Activated CD4-positive, alpha-beta memory T cell treated with anti-CD3 and anti-CD28 coated beads, Interleukin-2, amount 10 ng/mL, durations not matched to agents 7 days and 5 days (primary cell): ENCODE data around the gene ATP8B3. TPM values are rescaled to one million over a fixed set of nuclear protein-coding genes. Genes with fewer than 3 reads are reported as not detected.
"Not testable (repeated sequence)": the region's sequence is repeated elsewhere in the genome, so short reads cannot be mapped to it uniquely, and the experiment has no call there.

Source experiments
- CTCF ChIA-PET: fragments of 350-600 bp; sonication (Branson Sonifier 250); formaldehyde crosslinking; loops from one replicate; lab custom pipeline; 2021; ENCODE audit warnings: antibody characterized with exemption, inconsistent platforms; lab: Charles Lee
- POLR2A ChIA-PET: fragments of 350-600 bp; sonication (Branson Sonifier 250); formaldehyde crosslinking; loops from one replicate; lab custom pipeline; 2021; ENCODE audit warnings: antibody characterized with exemption; lab: Charles Lee
- DNase-seq: peaks from one replicate; pipeline ENCODE4 v3.0.0-alpha.2; 2020
- H3K27ac Mint-ChIP-seq: one replicate; pipeline ENCODE4 v1.8.0; 2021; ENCODE audit warnings: mild to moderate bottlenecking, mixed read lengths
- H3K27me3 Mint-ChIP-seq: one replicate; pipeline ENCODE4 v1.8.0; 2021; ENCODE audit warnings: mixed read lengths
- H3K36me3 Mint-ChIP-seq: one replicate; pipeline ENCODE4 v1.8.0; 2021; ENCODE audit warnings: low read depth, mixed read lengths
- H3K4me1 Mint-ChIP-seq: one replicate; pipeline ENCODE4 v1.8.0; 2021; ENCODE audit warnings: mixed read lengths
- H3K4me3 Mint-ChIP-seq: one replicate; pipeline ENCODE4 v1.8.0; 2021; ENCODE audit warnings: mild to moderate bottlenecking, mixed read lengths
- H3K9me3 Mint-ChIP-seq: one replicate; pipeline ENCODE4 v1.8.0; 2021; ENCODE audit warnings: mixed read lengths
- total RNA-seq, 2 experiments: library from RNA; stranded (reverse); gene quantifications; one replicate each; pipeline ENCODE4 v1.2.3, GENCODE V29; 2021

Gene ATP8B3
- total RNA-seq, 2 experiments from 2014 or later: 22.5 to 23.3 TPM

GRCh38 chr19:1807030-1807694 lies 4.9 kb downstream of the ATP8B3 start:
- Mint-ChIP-seq H3K36me3 (peaks cover 9% of the 10 kb centered on the region), H3K27ac (no peak overlapping the region), H3K4me1 (peaks cover 11% of the 10 kb centered on the region), H3K27me3 (no peaks in the 10 kb centered on the region), H3K9me3 (no peaks in the 10 kb centered on the region), H3K4me3 (no peak overlapping the region)
- no peak for DNase-seq
- CTCF ChIA-PET: no interaction called here
- POLR2A ChIA-PET: no interaction called here

- Mint-ChIP-seq H3K36me3 (peaks cover 9% of the 10 kb centered on the region), H3K9me3 (no peaks in the 10 kb centered on the region), H3K4me3 (no peak overlapping the region), H3K27me3 (no peaks in the 10 kb centered on the region), H3K27ac (no peak overlapping the region), H3K4me1 (peaks cover 8% of the 10 kb centered on the region)
- no peak for DNase-seq
- ChIA-PET POLR2A (no interaction called here), CTCF (no interaction called here)
Observed at GRCh38 chr19:1806184-1807029, 5.7 kb downstream of the ATP8B3 start.

GRCh38 chr19:1805401-1806183 lies 6.5 kb downstream of the ATP8B3 start:
- Mint-ChIP-seq H3K4me3 (no peak overlapping the region), H3K9me3 (no peaks in the 10 kb centered on the region), H3K36me3 (peaks cover 9% of the 10 kb centered on the region), H3K27ac (no peak overlapping the region), H3K4me1 (peaks cover 2% of the 10 kb centered on the region), H3K27me3 (no peaks in the 10 kb centered on the region)
- CTCF ChIA-PET: interaction anchor here (1.1 kb wide), 1 partner anchor 21 kb away, joined by 3 read pairs; no protein-coding TSS in a partner anchor
- no peak for DNase-seq
- POLR2A ChIA-PET: no interaction called here

- Mint-ChIP-seq H3K27ac (no peak overlapping the region), H3K27me3 (no peaks in the 10 kb centered on the region), H3K9me3 (no peaks in the 10 kb centered on the region), H3K36me3 (peaks cover 13% of the 10 kb centered on the region), H3K4me1 (no peaks in the 10 kb centered on the region), H3K4me3 (no peak overlapping the region)
- no peak for DNase-seq
- ChIA-PET POLR2A (no interaction called here), CTCF (interaction anchor here (1.1 kb wide), 1 partner anchor 21 kb away, joined by 3 read pairs; no protein-coding TSS in a partner anchor)
Observed at GRCh38 chr19:1804858-1805257, 7.2 kb downstream of the ATP8B3 start.

- H3K27me3 Mint-ChIP-seq: peaks cover 4% of the 10 kb centered on the region
- DNase-seq: no peak
- H3K36me3 Mint-ChIP-seq: peaks cover 16% of the 10 kb centered on the region
- ChIA-PET POLR2A (no interaction called here), CTCF (no interaction called here)
- no peaks in the 10 kb centered on the region for H3K9me3 Mint-ChIP-seq
- H3K4me3 Mint-ChIP-seq: no peak overlapping the region
- no peak overlapping the region for H3K27ac Mint-ChIP-seq
- peaks cover 3% of the 10 kb centered on the region for H3K4me1 Mint-ChIP-seq
Observed at GRCh38 chr19:1799695-1800342, 12.3 kb downstream of the ATP8B3 start.

- POLR2A ChIA-PET: interaction anchor here (0.7 kb wide), 1 partner anchor 12 kb away, joined by 3 read pairs; no protein-coding TSS in a partner anchor
- H3K27me3 Mint-ChIP-seq: not testable (repeated sequence)
Observed at GRCh38 chr19:1797313-1797712, 14.8 kb downstream of the ATP8B3 start.

GRCh38 chr19:1796395-1797142 lies 15.5 kb downstream of the ATP8B3 start:
- CTCF ChIA-PET: interaction anchor here (1.0 to 2.1 kb wide), 2 partner anchors 29 to 42 kb away, joined by 4 to 8 read pairs; no protein-coding TSS in a partner anchor
- no peak for DNase-seq
- H3K27ac Mint-ChIP-seq: no peak overlapping the region
- H3K27me3 Mint-ChIP-seq: peaks cover 4% of the 10 kb centered on the region
- no peak overlapping the region for H3K4me3 Mint-ChIP-seq
- POLR2A ChIA-PET: no interaction called here
- H3K4me1 Mint-ChIP-seq: peaks cover 8% of the 10 kb centered on the region
- peaks cover 6% of the 10 kb centered on the region for H3K36me3 Mint-ChIP-seq
- H3K9me3 Mint-ChIP-seq: no peaks in the 10 kb centered on the region

More at GRCh38 chr19:1797313-1797712, 14.8 kb downstream of the ATP8B3 start:
- not testable (repeated sequence) for H3K4me1 Mint-ChIP-seq, DNase-seq, H3K27ac Mint-ChIP-seq, H3K4me3 Mint-ChIP-seq, H3K9me3 Mint-ChIP-seq, H3K36me3 Mint-ChIP-seq
- CTCF ChIA-PET: interaction anchor here (2.1 kb wide), 1 partner anchor 28 kb away, joined by 8 read pairs; no protein-coding TSS in a partner anchor

- Mint-ChIP-seq H3K27ac (no peak overlapping the region), H3K4me1 (peaks cover 8% of the 10 kb centered on the region), H3K36me3 (no peaks in the 10 kb centered on the region), H3K27me3 (peaks cover 4% of the 10 kb centered on the region), H3K9me3 (no peaks in the 10 kb centered on the region), H3K4me3 (no peak overlapping the region)
- ChIA-PET POLR2A (no interaction called here), CTCF (interaction anchor here (1.0 to 3.0 kb wide), 6 partner anchors 13 to 248 kb away, joined by 3 to 14 read pairs (median 6); no protein-coding TSS in a partner anchor)
- DNase-seq: no peak
Observed at GRCh38 chr19:1794424-1795172, 17.5 kb downstream of the ATP8B3 start.

GRCh38 chr19:1791879-1792278 lies 20.2 kb downstream of the ATP8B3 start:
- ChIA-PET CTCF (interaction anchor here (1.3 to 2.2 kb wide), 2 partner anchors 27 to 34 kb away, joined by 4 read pairs; no protein-coding TSS in a partner anchor), POLR2A (no interaction called here)
- Mint-ChIP-seq H3K27me3 (peaks cover 4% of the 10 kb centered on the region), H3K4me3 (no peak overlapping the region), H3K9me3 (no peaks in the 10 kb centered on the region), H3K4me1 (peaks cover 8% of the 10 kb centered on the region), H3K36me3 (no peaks in the 10 kb centered on the region), H3K27ac (no peak overlapping the region)
- DNase-seq: no peak

- peaks cover 5% of the 10 kb centered on the region for H3K4me1 Mint-ChIP-seq
- H3K36me3 Mint-ChIP-seq: no peaks in the 10 kb centered on the region
- ChIA-PET CTCF (no interaction called here), POLR2A (no interaction called here)
- no peaks in the 10 kb centered on the region for H3K9me3 Mint-ChIP-seq
- H3K27ac Mint-ChIP-seq: no peak overlapping the region
- H3K4me3 Mint-ChIP-seq: no peak overlapping the region
- no peak for DNase-seq
- no peaks in the 10 kb centered on the region for H3K27me3 Mint-ChIP-seq
Observed at GRCh38 chr19:1790054-1790792, 21.9 kb downstream of the ATP8B3 start.
